Measurements from ENCODE around the gene ZFPL1. TPM values are rescaled to one million over a fixed set of nuclear protein-coding genes. Genes with fewer than 3 reads are reported as not detected.
"Not testable (repeated sequence)": the region's sequence is repeated elsewhere in the genome, so short reads cannot be mapped to it uniquely, and the experiment has no call there.

ZFPL1 gene
- total RNA-seq, 2 donors from 2014 or later: 34.1 to 36.5 TPM

- ATAC-seq (peak; percentile 82 to 88), DNase-seq (ENCODE audit: low spot score) (peak; percentile 100)
- Mint-ChIP-seq H3K27me3 (no peaks in the 10 kb centered on the region), H3K36me3 (peaks cover 17% of the 10 kb centered on the region), H3K4me3 (peak within 1 kb of the TSS; percentile 86), H3K9me3 (no peaks in the 10 kb centered on the region), H3K27ac (peak within 1 kb of the TSS; percentile 88 to 95), H3K4me1 (ENCODE audit: low read depth in 2 of 2) (peaks cover 33 to 43% of the 10 kb centered on the region in 2 donors)
Observed at GRCh38 chr11:65117206-65118096, 33.4 kb downstream of the ZFPL1 start, which contains the start of gene ZNHIT2. TSS of gene ZNHIT2 (minus strand) at chr11:65117701. CDS start at chr11:65117653, 48 bp downstream.

GRCh38 chr11:65118097-65118837 lies 34.2 kb downstream of the ZFPL1 start:
- Mint-ChIP-seq H3K4me1 (ENCODE audit: low read depth in 2 of 2) (peaks cover 31 to 41% of the 10 kb centered on the region in 2 donors), H3K27me3 (no peaks in the 10 kb centered on the region), H3K9me3 (no peaks in the 10 kb centered on the region), H3K4me3 (peak overlapping the region; percentile 86), H3K27ac (peak overlapping the region; percentile 88 to 95), H3K36me3 (peaks cover 17% of the 10 kb centered on the region)
- no peak for DNase-seq (ENCODE audit: low spot score)
- ATAC-seq: no peak

- not testable (repeated sequence) for DNase-seq (ENCODE audit: low spot score); H3K9me3 Mint-ChIP-seq; H3K27me3 Mint-ChIP-seq; ATAC-seq
- H3K4me3 Mint-ChIP-seq: peak overlapping the region; percentile 100
- peaks cover 17% of the 10 kb centered on the region for H3K36me3 Mint-ChIP-seq
- H3K27ac Mint-ChIP-seq: peak overlapping the region; percentile 95 to 100
- H3K4me1 Mint-ChIP-seq (ENCODE audit: low read depth in 2 of 2): peaks cover 29 to 39% of the 10 kb centered on the region in 2 donors
Observed at GRCh38 chr11:65118891-65119669, 35.1 kb downstream of the ZFPL1 start.

- ATAC-seq: no peak
- Mint-ChIP-seq H3K27ac (peak overlapping the region; percentile 95 to 100), H3K9me3 (no peaks in the 10 kb centered on the region), H3K4me3 (peak overlapping the region; percentile 100), H3K27me3 (no peaks in the 10 kb centered on the region), H3K36me3 (peaks cover 17% of the 10 kb centered on the region), H3K4me1 (ENCODE audit: low read depth in 2 of 2) (peaks cover 32 to 44% of the 10 kb centered on the region in 2 donors)
- DNase-seq (ENCODE audit: low spot score): no peak
Observed at GRCh38 chr11:65119670-65119995, 35.6 kb downstream of the ZFPL1 start.

GRCh38 chr11:65120831-65121230 lies 36.8 kb downstream of the ZFPL1 start:
- peaks cover 17% of the 10 kb centered on the region for H3K36me3 Mint-ChIP-seq
- peaks cover 32 to 44% of the 10 kb centered on the region in 2 donors for H3K4me1 Mint-ChIP-seq (ENCODE audit: low read depth in 2 of 2)
- H3K27ac Mint-ChIP-seq: peak overlapping the region; percentile 95 to 100
- H3K4me3 Mint-ChIP-seq: peak overlapping the region; percentile 100
- no peaks in the 10 kb centered on the region for H3K9me3 Mint-ChIP-seq
- H3K27me3 Mint-ChIP-seq: no peaks in the 10 kb centered on the region
- DNase-seq (ENCODE audit: low spot score) (no peak), ATAC-seq (no peak)

DNA sequence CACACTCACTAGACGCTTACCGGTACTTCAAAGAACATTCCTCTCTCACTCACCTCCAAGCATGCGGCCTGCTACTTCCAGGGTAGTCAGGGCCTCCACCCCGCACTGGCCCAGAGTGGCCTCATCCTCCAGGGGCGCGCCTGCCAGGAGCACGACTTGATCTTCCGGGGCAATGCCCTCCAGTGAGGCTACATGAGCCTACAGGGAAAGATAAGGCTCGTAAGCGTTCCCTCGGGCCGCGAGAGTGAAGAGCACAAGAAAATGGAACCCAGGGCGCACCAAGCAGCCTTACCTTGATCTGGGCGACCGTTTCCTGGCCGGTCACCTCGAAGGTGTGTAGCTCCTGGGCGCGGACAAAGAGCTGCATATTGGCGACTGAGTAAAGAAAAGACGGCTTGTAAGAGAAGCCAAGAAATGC lies 37.4 kb downstream of the ZFPL1 start:
- Mint-ChIP-seq H3K9me3 (no peaks in the 10 kb centered on the region), H3K4me1 (ENCODE audit: low read depth in 2 of 2) (peaks cover 34 to 44% of the 10 kb centered on the region in 2 donors), H3K27ac (peak overlapping the region; percentile 95 to 100), H3K4me3 (peak overlapping the region; percentile 100), H3K36me3 (peaks cover 17% of the 10 kb centered on the region), H3K27me3 (no peaks in the 10 kb centered on the region)
- ATAC-seq: no peak
- DNase-seq (ENCODE audit: low spot score): no peak

DNA sequence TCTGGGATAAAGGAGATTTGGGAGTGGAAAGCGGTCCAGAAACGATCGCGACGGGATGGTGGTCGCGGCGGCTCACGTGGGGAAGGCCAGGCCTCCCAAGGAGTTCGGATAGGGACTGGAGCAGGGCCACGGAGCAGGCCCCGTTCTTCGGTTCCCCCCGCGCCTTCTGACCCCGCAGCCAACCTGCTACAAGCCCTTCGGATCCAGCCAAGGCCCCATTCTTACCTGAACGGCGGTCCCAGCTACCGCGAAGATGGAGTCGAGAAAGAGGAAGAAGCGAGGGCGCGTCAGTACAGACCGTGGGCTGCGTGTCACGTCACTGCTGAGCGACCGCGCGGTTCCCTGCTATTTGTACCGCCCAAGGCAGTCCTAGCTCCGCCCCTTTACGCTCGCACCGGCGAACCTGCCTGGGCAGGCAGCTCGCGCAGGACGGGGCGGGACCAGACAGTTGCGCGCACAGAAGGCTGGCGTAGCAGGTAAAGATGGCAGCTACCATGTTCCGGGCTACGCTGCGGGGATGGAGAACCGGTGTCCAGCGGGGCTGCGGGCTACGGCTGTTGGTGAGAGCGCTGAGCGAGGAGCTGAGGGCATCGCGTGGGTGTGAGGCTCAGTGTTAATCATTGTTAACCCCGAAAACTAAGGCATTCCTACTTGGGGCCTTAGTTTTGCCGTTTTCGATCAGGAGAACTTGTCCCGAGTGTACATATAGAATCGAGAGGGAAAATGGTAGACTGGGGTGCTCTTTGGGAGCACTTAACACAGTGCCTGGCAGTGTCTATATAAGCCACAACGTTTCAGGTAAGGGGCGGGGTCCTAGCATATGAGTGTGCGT lies 38.1 kb downstream of the ZFPL1 start, which contains the start of the genes FAU and MRPL49:
Gene FAU (minus strand): TSS at position 270 of the 832 bp plus-strand sequence. CDS start 321 bp downstream, outside the sequence.
Gene MRPL49 (plus strand): TSS at position 457 of the 832 bp plus-strand sequence. CDS start 26 bp downstream, at position 483.
- Mint-ChIP-seq H3K4me1 (ENCODE audit: low read depth in 2 of 2) (peaks cover 36 to 44% of the 10 kb centered on the region in 2 donors), H3K27ac (peak within 1 kb of the TSS; percentile 95 to 100), H3K27me3 (no peaks in the 10 kb centered on the region), H3K36me3 (peaks cover 17% of the 10 kb centered on the region), H3K4me3 (peak within 1 kb of the TSS; percentile 100), H3K9me3 (no peaks in the 10 kb centered on the region)
- peak; percentile 99 for DNase-seq (ENCODE audit: low spot score)
- ATAC-seq: peak; percentile 91 to 94

DNA sequence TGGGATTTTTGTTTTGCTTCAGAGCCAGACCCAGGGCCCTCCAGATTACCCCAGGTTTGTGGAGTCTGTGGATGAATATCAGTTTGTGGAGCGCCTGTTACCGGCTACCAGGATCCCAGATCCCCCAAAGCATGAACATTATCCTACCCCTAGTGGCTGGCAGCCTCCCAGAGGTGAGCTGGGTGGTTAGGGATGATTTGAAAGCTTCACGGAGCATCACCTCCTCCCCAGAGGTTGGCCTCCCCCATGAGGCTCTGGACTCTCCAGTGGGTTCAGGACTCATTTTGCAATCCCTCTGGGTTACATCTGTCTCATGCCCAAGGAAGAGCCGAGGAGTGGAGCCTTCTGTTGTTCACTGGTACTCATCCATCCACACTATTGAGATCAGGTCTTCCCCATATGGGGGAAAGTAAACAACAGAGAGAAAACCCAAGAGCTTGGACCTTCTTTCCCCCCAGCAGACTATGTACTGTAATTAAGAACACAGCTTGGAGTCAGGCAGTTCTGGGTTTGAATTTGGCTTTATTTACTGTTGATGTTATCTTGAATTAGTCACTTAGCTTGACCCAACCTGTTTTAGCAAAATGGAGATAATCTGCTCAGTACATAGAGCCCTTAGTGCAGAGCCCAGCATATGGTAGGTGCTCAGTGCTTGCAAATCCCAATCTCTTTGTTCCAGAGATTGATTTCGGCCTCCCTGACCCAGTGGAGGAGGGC lies 40.6 kb downstream of the ZFPL1 start:
- peak overlapping the region; percentile 44 to 52 for H3K27ac Mint-ChIP-seq
- peak overlapping the region; percentile 51 for H3K4me3 Mint-ChIP-seq
- H3K9me3 Mint-ChIP-seq: no peaks in the 10 kb centered on the region
- H3K27me3 Mint-ChIP-seq: no peaks in the 10 kb centered on the region
- ATAC-seq: no peak
- H3K4me1 Mint-ChIP-seq (ENCODE audit: low read depth in 2 of 2): peaks cover 30 to 32% of the 10 kb centered on the region in 2 donors
- peaks cover 10% of the 10 kb centered on the region for H3K36me3 Mint-ChIP-seq
- DNase-seq (ENCODE audit: low spot score): no peak

GRCh38 chr11:65125197-65126056 lies 41.4 kb downstream of the ZFPL1 start:
- Mint-ChIP-seq H3K27me3 (no peaks in the 10 kb centered on the region), H3K9me3 (no peaks in the 10 kb centered on the region), H3K36me3 (peaks cover 10% of the 10 kb centered on the region), H3K4me3 (no peak overlapping the region), H3K4me1 (ENCODE audit: low read depth in 2 of 2) (peaks cover 25% of the 10 kb centered on the region in 2 donors), H3K27ac (no peak overlapping the region)
- DNase-seq (ENCODE audit: low spot score) (no peak), ATAC-seq (no peak)

DNA sequence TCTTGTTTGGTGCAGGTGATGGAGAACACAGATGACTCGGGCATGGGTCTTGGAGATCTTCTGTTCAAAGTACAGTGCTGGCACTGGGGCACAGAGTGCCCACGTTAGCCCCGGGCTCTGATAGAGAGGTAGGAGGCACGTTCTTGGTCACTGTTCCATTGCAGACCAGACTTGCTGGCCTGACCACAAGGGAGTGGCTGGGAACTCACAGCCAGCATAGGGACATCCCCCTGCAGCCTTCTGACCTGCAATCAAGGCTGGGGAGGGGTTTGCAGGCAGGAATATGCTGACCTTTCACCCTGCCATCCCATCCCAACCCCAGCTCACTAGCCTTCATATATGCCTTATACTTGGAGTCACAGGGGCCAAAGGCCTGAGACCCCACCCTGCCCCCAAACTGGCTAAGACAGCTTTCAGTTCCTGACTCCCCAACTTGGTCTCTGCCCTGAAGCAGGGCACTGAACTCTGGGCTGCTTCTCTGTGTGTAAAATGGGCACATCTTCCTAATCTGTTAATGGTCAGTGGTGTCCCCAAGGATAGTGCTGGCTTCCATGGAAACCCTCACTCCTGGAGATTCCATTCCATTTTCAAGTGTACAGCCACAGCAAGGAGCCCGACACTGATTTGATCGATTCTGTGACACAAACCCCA lies 42.7 kb downstream of the ZFPL1 start:
- no peak for ATAC-seq
- H3K4me1 Mint-ChIP-seq (ENCODE audit: low read depth in 2 of 2): peaks cover 13 to 24% of the 10 kb centered on the region in 2 donors
- no peaks in the 10 kb centered on the region for H3K9me3 Mint-ChIP-seq
- peaks cover 4% of the 10 kb centered on the region for H3K36me3 Mint-ChIP-seq
- DNase-seq (ENCODE audit: low spot score): no peak
- no peaks in the 10 kb centered on the region for H3K27me3 Mint-ChIP-seq
- no peak overlapping the region for H3K4me3 Mint-ChIP-seq
- no peak overlapping the region for H3K27ac Mint-ChIP-seq
